Large intestine (tissue), 3 donors: ENCODE data around the gene EOMES. TPM values are rescaled to one million over a fixed set of nuclear protein-coding genes. Genes with fewer than 3 reads are reported as not detected.
A peak's percentile ranks its signal among the peaks of the same experiment; 100 is the strongest.

Experiments
- DNase-seq, 2 donors: peaks; one replicate each; pipeline versions ENCODE4 v3.0.0 to v3.0.0-alpha.2; 2013
- H3K27ac ChIP-seq: one replicate; pipeline ENCODE4 v1.5.1; 2013; ENCODE audit warnings: low read length
- H3K27me3 ChIP-seq: 2 replicates; pipeline ENCODE4 v1.6.1; 2013; ENCODE audit warnings: low read length; ENCODE audit not compliant: control insufficient read depth, insufficient read depth
- H3K36me3 ChIP-seq: 2 replicates; pipeline ENCODE4 v1.6.1; 2013; ENCODE audit warnings: low read length; ENCODE audit not compliant: control insufficient read depth, insufficient read depth
- H3K4me1 ChIP-seq: one replicate; pipeline ENCODE4 v1.6.1; 2013; ENCODE audit warnings: low read length; ENCODE audit not compliant: control insufficient read depth, insufficient read depth
- H3K4me3 ChIP-seq: one replicate; pipeline ENCODE4 v1.5.1; 2013; ENCODE audit warnings: low read length
- H3K9me3 ChIP-seq: one replicate; pipeline ENCODE4 v1.6.1; 2013; ENCODE audit warnings: mild to moderate bottlenecking, low read depth, low read length, moderate library complexity; ENCODE audit not compliant: control insufficient read depth
- WGBS: methylation state at CpG from one replicate; pipeline ENCODE4 v1.1.5; 2013; ENCODE audit warnings: low lambda C conversion rate; ENCODE audit not compliant: insufficient coverage; 5-methylcytosine and 5-hydroxymethylcytosine counted together
- polyA plus RNA-seq: library from polyadenylated mRNA; unstranded; fragments of 120-200 nt; gene quantifications from one replicate; pipeline ENCODE4 v1.2.1, GENCODE V29; 2013

Gene EOMES
- polyA plus RNA-seq, 1 donor, result 1.2 TPM

GRCh38 chr3:27713435-27714145 lies 8.5 kb downstream of the EOMES start:
- no peak for DNase-seq
- H3K9me3 ChIP-seq, result no peaks in the 10 kb centered on the region
- H3K4me3 ChIP-seq, result peak overlapping the region; percentile 28
- 0% methylated on average over 6 of the region's 25 CpGs for WGBS
- peaks cover 21% of the 10 kb centered on the region for H3K4me1 ChIP-seq
- H3K27ac ChIP-seq, result no peak overlapping the region
- no peaks in the 10 kb centered on the region for H3K36me3 ChIP-seq
- H3K27me3 ChIP-seq, result peaks cover 75% of the 10 kb centered on the region

GRCh38 chr3:27713078-27713423 lies 9.1 kb downstream of the EOMES start:
- DNase-seq, result peak in 1 of 2 donors; percentile 24

DNA sequence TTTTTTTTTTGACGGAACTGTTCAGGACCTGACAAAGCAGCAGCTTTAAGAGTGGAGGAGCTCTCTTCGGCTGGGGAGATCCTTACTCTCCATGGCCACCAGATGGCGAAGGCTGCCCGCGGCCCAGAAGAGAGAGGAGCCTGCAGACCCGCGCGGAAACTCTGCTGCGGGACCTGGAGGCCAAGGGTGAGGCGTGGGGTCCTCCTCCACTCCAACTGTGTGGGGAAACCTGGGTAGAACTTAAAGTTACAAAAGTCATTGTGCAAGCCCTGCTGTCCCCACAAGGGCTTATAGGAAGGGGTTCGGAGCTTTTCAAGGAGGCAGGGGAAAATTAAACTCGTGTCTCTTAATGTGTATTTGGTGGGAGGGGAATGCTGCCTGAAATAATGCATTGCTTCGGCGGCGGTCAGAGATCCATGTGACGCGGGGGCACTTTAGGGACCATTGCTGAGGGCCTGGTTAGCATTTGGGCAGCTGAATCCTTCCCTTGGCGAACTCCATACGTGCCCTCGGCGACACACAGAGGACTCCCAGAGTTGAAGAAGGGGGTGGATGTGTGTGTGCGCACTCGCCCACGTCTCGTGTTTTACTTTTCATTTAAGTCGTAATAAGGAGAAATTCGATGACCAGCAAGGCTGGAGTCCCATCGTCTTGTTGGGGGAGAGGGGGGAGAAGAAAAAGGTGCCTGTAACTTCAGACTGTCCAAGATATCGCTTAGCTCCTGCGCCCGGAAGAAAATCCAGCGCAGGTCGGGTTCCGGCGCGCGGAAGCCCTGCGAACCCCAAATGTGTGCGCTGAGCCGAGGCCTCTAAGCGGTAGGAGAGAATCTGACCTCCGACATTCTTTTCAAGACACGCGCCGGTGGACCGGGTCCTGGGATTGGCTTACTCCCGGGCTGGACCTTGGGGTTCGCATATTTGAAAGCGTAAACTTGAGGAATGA lies 9.7 kb downstream of the EOMES start:
- Histone ChIP-seq H3K27me3 (peaks cover 70% of the 10 kb centered on the region), H3K27ac (no peak overlapping the region), H3K9me3 (no peaks in the 10 kb centered on the region), H3K4me1 (peaks cover 21% of the 10 kb centered on the region), H3K4me3 (peak overlapping the region; percentile 28), H3K36me3 (no peaks in the 10 kb centered on the region)
- peak; percentile 61 to 70 for DNase-seq
- WGBS, result no CpG with 5 or more reads among the region's 49 CpGs

More at GRCh38 chr3:27713078-27713423, 9.1 kb downstream of the EOMES start:
- Histone ChIP-seq H3K36me3 (no peaks in the 10 kb centered on the region), H3K27me3 (peaks cover 73% of the 10 kb centered on the region), H3K4me3 (peak overlapping the region; percentile 28), H3K9me3 (no peaks in the 10 kb centered on the region), H3K27ac (no peak overlapping the region), H3K4me1 (peaks cover 21% of the 10 kb centered on the region)
- no CpG with 5 or more reads among the region's 18 CpGs for WGBS

- no peak overlapping the region for H3K27ac ChIP-seq
- H3K27me3 ChIP-seq, result peaks cover 33% of the 10 kb centered on the region
- 74% methylated on average over 3 of the region's 4 CpGs for WGBS
- DNase-seq, result no peak
- H3K4me3 ChIP-seq, result no peak overlapping the region
- H3K9me3 ChIP-seq, result no peaks in the 10 kb centered on the region
- H3K36me3 ChIP-seq, result no peaks in the 10 kb centered on the region
- peaks cover 6% of the 10 kb centered on the region for H3K4me1 ChIP-seq
These were observed 13.9 kb downstream of the EOMES start for GRCh38 chr3:27708250-27708649.

DNA sequence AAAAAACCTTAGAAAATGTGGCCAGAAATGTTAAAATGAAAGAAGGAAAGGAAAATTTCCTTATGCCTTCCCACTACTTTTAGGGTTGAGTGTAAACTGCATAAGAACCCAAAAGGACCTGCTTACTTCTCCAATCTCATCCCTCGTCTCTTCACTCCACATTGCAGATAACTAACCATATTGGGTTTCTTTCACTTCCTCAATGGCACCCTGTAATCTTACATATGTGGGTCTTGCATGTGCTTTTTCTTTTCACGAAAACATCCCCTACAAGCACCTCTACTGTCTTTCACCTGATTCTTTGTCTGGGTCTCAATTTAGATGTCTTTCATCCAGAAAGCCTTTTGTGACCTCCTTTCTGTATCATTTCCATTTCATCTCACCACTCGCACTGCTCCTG lies 23.1 kb downstream of the EOMES start:
- Histone ChIP-seq H3K36me3 (no peaks in the 10 kb centered on the region), H3K27ac (no peak overlapping the region), H3K9me3 (no peaks in the 10 kb centered on the region), H3K4me3 (no peak overlapping the region), H3K4me1 (no peaks in the 10 kb centered on the region), H3K27me3 (no peaks in the 10 kb centered on the region)
- DNase-seq, result no peak
- 100% methylated on average over 2 of the region's 3 CpGs for WGBS

- Histone ChIP-seq H3K27me3 (no peaks in the 10 kb centered on the region), H3K4me3 (no peak overlapping the region), H3K9me3 (no peaks in the 10 kb centered on the region), H3K27ac (no peak overlapping the region), H3K4me1 (no peaks in the 10 kb centered on the region), H3K36me3 (no peaks in the 10 kb centered on the region)
- no peak for DNase-seq
- no CpG with 5 or more reads among the region's 1 CpG for WGBS
These were observed 25.2 kb downstream of the EOMES start for GRCh38 chr3:27696906-27697305.

DNA sequence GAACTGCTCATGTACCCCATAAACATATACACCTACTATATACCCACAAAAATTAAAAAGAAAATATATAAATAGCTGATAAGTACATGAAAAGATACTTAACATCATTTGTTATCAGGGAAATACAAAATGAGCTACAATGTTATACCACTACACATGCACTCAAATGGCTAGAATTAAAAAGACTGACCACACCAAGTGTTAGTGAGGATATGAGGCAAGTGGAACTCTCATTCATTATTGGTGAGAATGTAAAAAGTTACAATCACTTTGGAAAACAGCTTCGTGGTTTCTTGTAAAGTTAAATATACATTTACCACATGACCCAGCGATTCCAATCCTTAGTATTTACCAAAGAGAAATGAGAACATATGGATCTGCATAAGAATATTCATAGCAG lies 26.5 kb downstream of the EOMES start:
- 94% methylated on average over 2 of the region's 2 CpGs for WGBS
- no peaks in the 10 kb centered on the region for H3K36me3 ChIP-seq

GRCh38 chr3:27688053-27688452 lies 34.1 kb downstream of the EOMES start:
- Histone ChIP-seq H3K27ac (no peak overlapping the region), H3K4me1 (no peaks in the 10 kb centered on the region), H3K27me3 (no peaks in the 10 kb centered on the region), H3K4me3 (no peak overlapping the region), H3K36me3 (no peaks in the 10 kb centered on the region), H3K9me3 (no peaks in the 10 kb centered on the region)
- DNase-seq, result no peak
- no CpG with 5 or more reads among the region's 5 CpGs for WGBS

More for the DNA sequence above, 26.5 kb downstream of the EOMES start:
- no peaks in the 10 kb centered on the region for H3K27me3 ChIP-seq
- no peak overlapping the region for H3K4me3 ChIP-seq
- no peaks in the 10 kb centered on the region for H3K9me3 ChIP-seq
- DNase-seq, result no peak
- no peak overlapping the region for H3K27ac ChIP-seq
- no peaks in the 10 kb centered on the region for H3K4me1 ChIP-seq

DNA sequence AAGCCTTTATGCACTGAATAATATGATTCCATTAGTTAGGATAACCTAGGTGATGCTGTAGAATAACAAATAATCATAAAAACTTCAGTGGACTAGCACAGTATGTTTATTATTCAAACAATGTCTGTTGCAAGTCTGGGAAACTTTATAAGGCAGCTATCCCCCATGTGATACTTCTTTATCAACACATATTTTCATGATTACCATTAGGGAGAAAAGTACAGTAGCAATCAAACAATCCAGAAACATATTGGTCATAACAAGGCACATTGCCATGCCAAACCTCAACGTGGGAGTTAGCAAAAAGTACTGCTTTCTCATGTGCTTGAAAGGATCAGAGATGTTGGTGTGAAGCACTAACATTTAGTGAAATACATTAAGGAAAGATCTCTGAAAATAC lies 35.5 kb downstream of the EOMES start:
- H3K27ac ChIP-seq, result no peak overlapping the region
- no peak for DNase-seq
- H3K4me3 ChIP-seq, result no peak overlapping the region
- no peaks in the 10 kb centered on the region for H3K9me3 ChIP-seq
- no CpG with 5 or more reads among the region's 1 CpG for WGBS
- no peaks in the 10 kb centered on the region for H3K27me3 ChIP-seq
- no peaks in the 10 kb centered on the region for H3K36me3 ChIP-seq
- no peaks in the 10 kb centered on the region for H3K4me1 ChIP-seq

GRCh38 chr3:27685474-27685873 lies 36.6 kb downstream of the EOMES start:
- Histone ChIP-seq H3K4me1 (peaks cover 4% of the 10 kb centered on the region), H3K27ac (no peak overlapping the region), H3K27me3 (no peaks in the 10 kb centered on the region), H3K4me3 (no peak overlapping the region), H3K9me3 (no peaks in the 10 kb centered on the region), H3K36me3 (no peaks in the 10 kb centered on the region)
- DNase-seq, result no peak
- WGBS, result no CpG with 5 or more reads among the region's 1 CpG
